HEK293T (cell line): Measurements from ENCODE around the gene INCA1.

Experiments used
- CTCF ChIA-PET: fragments of 350-600 bp; formaldehyde crosslinking; extraction: SDS; loops from one replicate; lab custom pipeline; 2021; ENCODE audit warnings: antibody characterized with exemption, inconsistent platforms; lab: Yijun Ruan, JAX
- POLR2A ChIA-PET: fragments of 350-600 bp; formaldehyde crosslinking; extraction: SDS; loops from one replicate; lab custom pipeline; 2020; ENCODE audit warnings: antibody characterized with exemption, inconsistent platforms; lab: Yijun Ruan, JAX
- DNase-seq: peaks from one replicate; pipeline ENCODE4 v3.0.0; 2012; ENCODE audit warnings: mixed read lengths; ENCODE audit errors: extremely low spot score
- ARNT ChIP-seq: fragments of 450-650 bp; IDR thresholded peaks from 2 replicates; pipeline ENCODE4 v1.6.1; 2017; ENCODE audit warnings: mild to moderate bottlenecking
- BHLHE40 ChIP-seq: fragments of 450-650 bp; IDR thresholded peaks from 2 replicates; pipeline ENCODE4 v1.6.1; 2016; ENCODE audit warnings: mild to moderate bottlenecking, moderate library complexity, borderline replicate concordance
- CTBP1 ChIP-seq: fragments of 450-650 bp; IDR thresholded peaks from 2 replicates; pipeline ENCODE4 v1.6.1; 2016; ENCODE audit warnings: borderline replicate concordance
- ELF4 ChIP-seq: fragments of 450-650 bp; IDR thresholded peaks from 2 replicates; pipeline ENCODE4 v1.6.1; 2017; ENCODE audit warnings: antibody characterized with exemption
- FOXA1 ChIP-seq: fragments of 450-650 bp; IDR thresholded peaks from 2 replicates; pipeline ENCODE4 v1.6.1; 2016; ENCODE audit warnings: mild to moderate bottlenecking
- FOXK2 ChIP-seq: fragments of 450-650 bp; IDR thresholded peaks from 2 replicates; pipeline ENCODE4 v1.6.1; 2016; ENCODE audit warnings: mild to moderate bottlenecking
- FOXM1 ChIP-seq: fragments of 450-650 bp; IDR thresholded peaks from 2 replicates; pipeline ENCODE4 v1.6.1; 2017; ENCODE audit warnings: mild to moderate bottlenecking, borderline replicate concordance
- HDGF ChIP-seq: fragments of 450-650 bp; IDR thresholded peaks from 2 replicates; pipeline ENCODE4 v1.6.1; 2017; ENCODE audit warnings: antibody characterized with exemption, borderline replicate concordance
- L3MBTL2 ChIP-seq: fragments of 450-650 bp; conservative IDR thresholded peaks from 2 replicates; pipeline ENCODE4 v1.6.1; 2016; ENCODE audit warnings: mild to moderate bottlenecking
- LEF1 ChIP-seq: fragments of 450-650 bp; IDR thresholded peaks from 2 replicates; pipeline ENCODE4 v1.6.1; 2017; ENCODE audit warnings: mild to moderate bottlenecking, borderline replicate concordance
- NFRKB ChIP-seq: fragments of 450-650 bp; IDR thresholded peaks from 2 replicates; pipeline ENCODE4 v1.6.1; 2016; ENCODE audit warnings: mild to moderate bottlenecking, moderate library complexity
- SP1 ChIP-seq: fragments of 450-650 bp; IDR thresholded peaks from 2 replicates; pipeline ENCODE4 v1.6.1; 2017
- SUZ12 ChIP-seq: fragments of 450-650 bp; IDR thresholded peaks from 2 replicates; pipeline ENCODE4 v1.6.1; 2016; ENCODE audit warnings: mild to moderate bottlenecking
- TARDBP ChIP-seq: fragments of 450-650 bp; IDR thresholded peaks from 2 replicates; pipeline ENCODE4 v1.6.1; 2016
- ZNF384 ChIP-seq: fragments of 450-650 bp; IDR thresholded peaks from 2 replicates; pipeline ENCODE4 v1.6.1; 2016
- TF ChIP-seq, protein P1 (sequence below): fragments of 450-650 bp; IDR thresholded peaks from 2 replicates; pipeline ENCODE4 v1.6.1; 2016

The INCA1 gene

DNA sequence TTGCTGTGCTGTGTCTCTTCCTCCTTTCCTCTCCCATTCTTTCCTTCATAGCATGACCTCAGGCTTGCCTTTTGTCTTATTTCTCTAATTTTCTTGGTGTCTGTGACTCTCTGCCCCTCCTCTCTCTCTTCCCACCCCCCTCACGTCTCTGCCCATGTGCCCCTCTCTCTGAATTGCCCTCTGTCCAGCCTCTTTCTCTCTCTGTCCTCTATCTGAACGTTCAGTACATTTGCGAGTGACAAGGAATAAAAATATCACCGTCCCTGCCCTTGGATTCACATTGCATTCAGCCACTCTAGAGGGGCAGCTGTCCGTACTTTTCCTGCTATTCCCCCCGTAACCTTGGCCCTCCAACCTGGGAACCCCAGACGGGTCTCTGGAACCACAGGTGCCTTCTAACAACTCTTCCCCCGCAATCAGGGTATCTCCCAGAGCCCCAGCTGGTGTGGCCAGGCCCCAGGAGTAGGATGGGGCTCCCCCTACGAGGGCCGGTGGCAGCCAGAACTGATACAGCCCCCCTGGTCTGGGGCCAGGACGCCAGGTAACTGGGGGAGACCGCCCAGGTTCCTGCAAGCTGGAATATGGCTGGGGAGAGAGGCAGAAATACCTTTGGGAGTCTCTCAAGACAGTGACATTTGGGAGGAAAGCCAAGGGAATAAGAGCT lies 2.2 kb upstream of the INCA1 start:
- DNase-seq = no peak
- CTCF ChIA-PET = no interaction called here
- TF ChIP-seq SUZ12 (no peak), FOXA1 (no peak)
- POLR2A ChIA-PET = interaction anchor here (0.9 to 1.2 kb wide), 2 partner anchors 11 to 13 kb away, joined by 3 to 5 read pairs; partner anchors contain the start of gene CAMTA2

DNA sequence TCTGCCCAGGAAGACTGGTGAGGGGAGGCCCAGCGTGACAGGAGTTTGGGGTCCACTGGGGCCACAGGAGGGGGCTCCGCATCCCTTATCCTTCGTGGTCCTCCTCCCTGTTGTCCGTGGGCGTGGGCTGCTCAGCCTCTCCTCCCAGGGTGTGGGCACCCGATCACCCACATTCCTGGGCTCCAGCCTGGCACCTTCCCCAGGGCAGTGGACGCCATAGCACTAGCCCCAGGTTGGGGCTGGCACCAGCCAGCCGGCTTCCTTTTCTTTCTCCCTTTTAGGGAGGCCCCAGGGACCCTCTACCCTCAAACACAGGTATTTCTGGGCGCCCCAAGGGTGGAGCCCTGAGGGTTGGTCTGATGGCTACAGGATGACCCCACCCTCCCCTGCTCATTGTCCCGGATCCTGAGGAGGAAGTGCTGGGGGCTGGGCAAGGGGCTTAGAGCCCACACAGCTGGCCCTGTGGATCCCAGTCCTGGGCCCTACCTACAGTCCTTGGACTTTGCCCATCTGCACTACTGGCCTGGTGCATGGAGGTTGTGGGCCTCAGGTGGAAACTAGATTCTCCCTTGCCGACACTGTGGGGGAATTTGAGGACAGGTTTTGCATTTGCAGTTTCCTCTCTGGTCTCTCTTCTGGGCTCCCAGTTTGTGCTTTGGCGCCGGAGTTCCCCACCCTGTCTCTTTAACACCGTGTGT lies 1.6 kb upstream of the INCA1 start:
- ChIA-PET CTCF (interaction anchor here (0.8 kb wide), 1 partner anchor 90 kb away, joined by 3 read pairs; no protein-coding TSS in a partner anchor), POLR2A (interaction anchor here (2.2 to 3.0 kb wide), 2 partner anchors 11 to 51 kb away, joined by 7 to 34 read pairs; partner anchors contain the start of genes CAMTA2 and PFN1)
- TF ChIP-seq NFRKB = no peak
- no peak for TF ChIP-seq ARNT
- TF ChIP-seq CTBP1 = no peak
- DNase-seq = no peak

DNA sequence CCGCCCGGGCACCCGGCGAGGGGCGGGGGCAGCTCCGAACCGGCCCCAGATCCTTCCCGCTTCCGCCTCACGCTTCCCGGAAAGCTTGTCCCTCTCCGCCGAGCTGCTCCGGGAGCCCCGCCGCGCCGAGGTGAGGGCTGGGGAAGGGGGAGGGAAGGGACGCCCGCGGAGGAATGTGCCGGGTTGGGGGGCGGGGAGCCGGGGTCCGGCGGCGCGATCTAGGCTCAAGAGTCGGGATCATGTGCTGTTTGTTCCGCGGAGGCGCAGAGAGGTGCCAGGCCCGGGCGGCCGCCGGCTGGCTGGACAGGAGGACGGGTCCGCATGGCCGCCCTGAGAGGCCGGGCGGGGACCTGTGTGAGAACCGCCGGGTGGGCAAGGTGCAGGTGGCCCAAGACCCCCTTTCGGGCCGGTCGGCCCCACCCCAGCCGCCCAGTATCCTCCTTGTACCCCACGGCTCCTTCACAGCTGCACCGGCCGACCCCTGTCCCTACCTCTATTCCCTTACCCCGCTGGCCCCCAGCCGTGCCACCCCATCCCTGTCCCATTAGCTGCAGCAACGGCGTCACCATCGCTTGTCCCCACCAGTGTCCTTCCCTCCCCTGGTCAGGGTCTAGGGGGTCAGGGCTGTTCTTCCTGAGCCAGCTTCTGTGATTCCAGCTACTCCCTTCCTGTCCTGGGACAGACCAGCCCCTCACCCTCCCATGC lies 857 bp upstream of the INCA1 start:
- ChIA-PET CTCF (interaction anchor here (0.8 kb wide), 1 partner anchor 89 kb away, joined by 3 read pairs; no protein-coding TSS in a partner anchor), POLR2A (interaction anchor here (0.6 to 3.0 kb wide), 8 partner anchors 9 to 89 kb away, joined by 3 to 34 read pairs (median 6); partner anchors contain the start of genes CAMTA2, PFN1, RNF167 and SLC25A11)
- TF ChIP-seq FOXK2 (no peak), TARDBP (no peak), ELF4 (no peak), SUZ12 (no peak), BHLHE40 (no peak)
- TF ChIP-seq, protein P1, sequence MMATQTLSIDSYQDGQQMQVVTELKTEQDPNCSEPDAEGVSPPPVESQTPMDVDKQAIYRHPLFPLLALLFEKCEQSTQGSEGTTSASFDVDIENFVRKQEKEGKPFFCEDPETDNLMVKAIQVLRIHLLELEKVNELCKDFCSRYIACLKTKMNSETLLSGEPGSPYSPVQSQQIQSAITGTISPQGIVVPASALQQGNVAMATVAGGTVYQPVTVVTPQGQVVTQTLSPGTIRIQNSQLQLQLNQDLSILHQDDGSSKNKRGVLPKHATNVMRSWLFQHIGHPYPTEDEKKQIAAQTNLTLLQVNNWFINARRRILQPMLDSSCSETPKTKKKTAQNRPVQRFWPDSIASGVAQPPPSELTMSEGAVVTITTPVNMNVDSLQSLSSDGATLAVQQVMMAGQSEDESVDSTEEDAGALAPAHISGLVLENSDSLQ = no peak
- peak; percentile 13 for DNase-seq

DNA sequence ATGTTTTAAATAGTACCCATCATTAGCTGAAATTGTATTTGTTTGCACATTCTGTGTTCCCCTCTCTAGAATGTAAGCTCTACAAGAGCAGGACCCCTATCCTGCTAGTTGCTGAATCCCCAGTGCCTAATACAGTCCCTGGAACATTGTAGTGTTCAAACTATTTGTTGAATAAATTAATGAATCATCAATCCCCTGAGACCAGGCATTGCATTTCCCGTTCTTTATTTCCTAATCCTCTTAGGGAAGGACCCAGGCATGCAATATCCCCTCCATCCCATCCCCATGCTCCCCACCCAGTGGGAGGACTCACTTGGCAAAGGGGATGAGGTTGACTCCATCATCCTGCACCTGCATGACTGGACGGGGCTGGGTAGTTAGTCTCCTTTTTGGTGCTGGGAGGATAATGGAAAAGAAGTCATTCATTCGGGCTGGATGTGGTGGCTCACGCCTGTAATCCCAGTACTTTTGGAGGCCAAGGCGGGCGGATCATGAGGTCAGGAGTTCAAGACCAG lies 3.2 kb downstream of the INCA1 start:
- POLR2A ChIA-PET = interaction anchor here (1.1 kb wide), 1 partner anchor 54 kb away, joined by 3 read pairs; the partner anchor contains the start of genes RNF167 and SLC25A11
- CTCF ChIA-PET = no interaction called here
- TF ChIP-seq LEF1 = no peak
- no peak for TF ChIP-seq ARNT
- no peak for TF ChIP-seq CTBP1
- no peak for TF ChIP-seq NFRKB
- TF ChIP-seq SUZ12 = no peak
- TF ChIP-seq BHLHE40 = no peak
- no peak for TF ChIP-seq ZNF384
- TF ChIP-seq, protein P1 = no peak
- TF ChIP-seq FOXK2 = no peak
- TF ChIP-seq ELF4 = no peak
- no peak for TF ChIP-seq TARDBP
- DNase-seq = no peak

DNA sequence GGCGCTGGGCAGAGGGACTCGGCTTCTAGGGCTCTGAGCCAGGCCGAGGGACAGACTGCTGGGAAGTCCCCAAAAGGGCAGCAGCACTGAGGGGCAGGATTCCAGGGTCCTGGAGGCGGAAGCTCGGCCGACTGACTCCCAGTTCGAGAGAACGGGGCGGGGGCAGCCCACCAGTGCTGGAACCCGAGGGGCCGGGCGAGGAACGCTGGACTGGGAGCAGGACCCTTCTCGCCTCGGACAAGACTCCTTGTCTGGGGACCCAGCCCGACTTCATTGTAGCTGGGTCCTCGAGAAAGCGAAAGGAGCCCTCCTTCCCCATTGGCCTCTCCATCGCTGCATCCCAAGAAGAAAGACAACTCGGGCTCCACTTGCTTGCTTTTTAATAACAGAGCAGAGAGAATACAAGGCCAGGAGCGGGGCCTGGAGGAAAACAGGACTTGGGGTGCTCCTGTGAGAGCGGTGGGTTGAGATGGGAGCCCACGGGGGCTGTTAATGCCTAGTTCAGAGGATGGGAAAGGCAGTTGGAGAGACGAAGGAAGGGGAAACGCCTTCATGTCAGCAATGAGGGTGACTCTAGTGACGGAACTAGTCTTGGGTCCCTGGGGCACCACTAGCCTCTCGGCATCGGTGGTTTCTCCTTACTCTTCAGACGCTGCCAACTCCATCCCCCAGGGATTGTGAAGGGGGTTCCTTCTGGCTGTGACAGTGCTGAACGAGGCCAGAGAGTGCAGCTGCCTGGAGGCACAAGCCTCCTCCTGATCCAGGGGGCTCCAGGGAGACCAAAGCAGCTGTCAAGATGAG lies 9.4 kb downstream of the INCA1 start:
- CTCF ChIA-PET = interaction anchor here (0.6 to 1.5 kb wide), 11 partner anchors 17 to 260 kb away, joined by 3 to 8 read pairs (median 3); partner anchors contain the start of gene SPAG7
- POLR2A ChIA-PET = interaction anchor here (0.6 to 5.1 kb wide), 11 partner anchors 10 to 79 kb away, joined by 3 to 39 read pairs (median 4); partner anchors contain the start of genes INCA1, KIF1C, PFN1 and RNF167
- no peak for DNase-seq
- TF ChIP-seq SP1 (no peak), LEF1 (no peak), NFRKB (no peak), TARDBP (no peak), FOXM1 (no peak), BHLHE40 (no peak), L3MBTL2 (no peak), HDGF (no peak), SUZ12 (no peak), ZNF384 (no peak), FOXA1 (no peak), ELF4 (no peak), FOXK2 (no peak), CTBP1 (no peak), ARNT (no peak)
- TF ChIP-seq, protein P1 = no peak
